Kidney (tissue), 14 donors: ENCODE data around the gene HINFP. TPM values are rescaled to one million over a fixed set of nuclear protein-coding genes. Genes with fewer than 3 reads are reported as not detected.

Experiments used
- DNase-seq, 5 donors: peaks; one replicate each; pipeline ENCODE4 v3.0.0-alpha.2; 2013 to 2020
- FAIRE-seq: peaks from 2 replicates; lab custom pipeline; 2012; peaks lifted over from hg19 to GRCh38; lab: Jason Lieb, UNC
- H3K27ac ChIP-seq, 2 donors: one replicate each; pipeline ENCODE4 v1.7.0; 2013; ENCODE audit warnings: low read depth in 2 of 2, low read length in 2 of 2, inconsistent platforms in 1 of 2
- H3K27me3 ChIP-seq: one replicate; pipeline ENCODE4 v1.7.1; 2013; ENCODE audit warnings: low read length, inconsistent platforms; ENCODE audit not compliant: control insufficient read depth, insufficient read depth
- H3K36me3 ChIP-seq, 3 donors: one replicate each; pipeline versions ENCODE4 v1.7.0 to v1.7.1; 2013; ENCODE audit warnings: low read length in 3 of 3, control low read depth in 1 of 3, inconsistent platforms in 1 of 3; ENCODE audit not compliant: insufficient read depth in 3 of 3, control insufficient read depth in 2 of 3
- H3K4me1 ChIP-seq, 3 donors: one replicate each; pipeline versions ENCODE4 v1.7.0 to v1.7.1; 2013; ENCODE audit warnings: low read length in 3 of 3, inconsistent platforms in 1 of 3, low read depth in 1 of 3; ENCODE audit not compliant: control insufficient read depth in 2 of 3, insufficient read depth in 2 of 3
- H3K4me3 ChIP-seq, 3 donors: one replicate each; pipeline versions ENCODE4 v1.7.0 to v1.8.1; 2013; ENCODE audit warnings: low read length in 3 of 3, control low read depth in 1 of 3, inconsistent platforms in 1 of 3
- H3K9ac ChIP-seq, 3 donors: one replicate each; pipeline versions ENCODE4 v1.7.0 to v1.7.1; 2013; ENCODE audit warnings: low read length in 3 of 3, control low read depth in 1 of 3, inconsistent platforms in 1 of 3
- H3K9me3 ChIP-seq, 3 donors: one replicate each; pipeline versions ENCODE4 v1.7.0 to v1.7.1; 2013; ENCODE audit warnings: low read length in 3 of 3, control low read depth in 1 of 3, inconsistent platforms in 1 of 3; ENCODE audit not compliant: control insufficient read depth in 2 of 3, insufficient read depth in 1 of 3
- CTCF ChIP-seq: IDR thresholded peaks from 3 replicates; pipeline ENCODE4 v1.5.1; 2012; ENCODE audit warnings: mild to moderate bottlenecking, moderate library complexity, borderline replicate concordance; ENCODE audit not compliant: insufficient read depth; ENCODE audit errors: extremely low read depth
- intact Hi-C: fragments of 100-400 bp; cut with DNase I; formaldehyde crosslinking; loops from one replicate; pipeline ENCODE4 v1.11.1; 2022
- polyA plus RNA-seq: library from polyadenylated mRNA; stranded (reverse); fragments of 350-450 nt; fragmentation: Illumina TruSeq; extraction: RNeasy Lipid Tissue Mini Kit (QIAGEN cat#74804); gene quantifications from one replicate; pipeline ENCODE4 v1.2.3, GENCODE V29; 2014; ENCODE audit warnings: low read depth, low replicate concordance; ENCODE audit not compliant: insufficient read depth
- total RNA-seq: library from RNA; stranded (reverse); fragmentation: NEBNext Ultra II Directional; extraction: Animal tissue kit (Norgen Biotek cat#: 25700); gene quantifications from one replicate; pipeline ENCODE4 v1.2.1, GENCODE V29; 2021
- donor health status: control.
- donor health status: control.
- donor health status: control.
- donor health status: control.
- donor health status: control.
- donor health status: DM: yes; HTN: yes; CAD: no.
- donor health status: Normal renal cell carcinoma (clear cell type).

The HINFP gene
- total and polyA plus RNA-seq, 2 donors from 2014 or later, result 14.5 to 29.1 TPM

GRCh38 chr11:119120639-119121007 is 757 bp upstream of the HINFP start:
- H3K27me3 ChIP-seq, result no peaks in the 10 kb centered on the region
- TF ChIP-seq CTCF, result no peak
- peaks cover 2 to 15% (median 11%) of the 10 kb centered on the region in 3 donors for H3K4me1 ChIP-seq
- DNase-seq, result peak in 4 of 5 donors; percentile 79 to 92 (median 84)
- no peak for FAIRE-seq
- intact Hi-C loops, result no loop called here
- peak overlapping the region; percentile 77 to 96 (median 86) for H3K4me3 ChIP-seq
- peak overlapping the region; percentile 58 to 97 (median 88) for H3K9ac ChIP-seq
- H3K27ac ChIP-seq, result peak overlapping the region in 1 of 2 donors; percentile 65
- H3K36me3 ChIP-seq, result peaks cover 1 to 7% (median 2%) of the 10 kb centered on the region in 3 donors
- H3K9me3 ChIP-seq, result no peaks in the 10 kb centered on the region

DNA sequence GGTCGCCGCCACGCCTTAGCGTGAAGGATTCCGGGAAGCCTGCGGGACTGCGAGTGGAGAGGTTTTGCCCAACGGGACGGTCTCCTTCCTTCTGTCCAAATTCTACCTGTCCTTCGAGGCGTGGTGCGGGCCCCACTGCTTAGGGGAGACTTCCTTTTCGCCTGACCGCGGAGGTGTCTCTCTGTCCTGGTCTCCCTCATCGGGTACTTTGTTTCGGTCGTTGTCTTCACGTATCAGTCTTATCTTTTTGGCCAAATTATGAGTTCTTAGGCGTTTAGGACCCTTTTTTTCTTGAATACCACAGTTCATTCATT is 388 bp downstream of the HINFP start:
- H3K4me3 ChIP-seq, result peak overlapping the region; percentile 84 to 98 (median 96)
- H3K36me3 ChIP-seq, result peaks cover 2 to 7% (median 2%) of the 10 kb centered on the region in 3 donors
- TF ChIP-seq CTCF, result no peak
- FAIRE-seq, result no peak
- peak overlapping the region; percentile 53 to 69 (median 66) for H3K9ac ChIP-seq
- H3K4me1 ChIP-seq, result peaks cover 2 to 16% (median 11%) of the 10 kb centered on the region in 3 donors
- DNase-seq, result no peak
- intact Hi-C loops, result no loop called here
- H3K9me3 ChIP-seq, result no peaks in the 10 kb centered on the region
- peak overlapping the region; percentile 15 to 72 for H3K27ac ChIP-seq
- H3K27me3 ChIP-seq, result no peaks in the 10 kb centered on the region

- H3K9me3 ChIP-seq, result no peaks in the 10 kb centered on the region
- no peaks in the 10 kb centered on the region for H3K27me3 ChIP-seq
- no peak overlapping the region for H3K4me3 ChIP-seq
- no peak overlapping the region for H3K9ac ChIP-seq
- intact Hi-C loops, result no loop called here
- DNase-seq, result no peak
- H3K4me1 ChIP-seq, result peaks cover 0 to 15% (median 6%) of the 10 kb centered on the region in 3 donors
- H3K36me3 ChIP-seq, result peaks cover 4 to 16% (median 11%) of the 10 kb centered on the region in 3 donors
- no peak for FAIRE-seq
- no peak overlapping the region for H3K27ac ChIP-seq
- no peak for TF ChIP-seq CTCF
Measured at GRCh38 chr11:119125821-119126220, 4.4 kb downstream of the HINFP start.

DNA sequence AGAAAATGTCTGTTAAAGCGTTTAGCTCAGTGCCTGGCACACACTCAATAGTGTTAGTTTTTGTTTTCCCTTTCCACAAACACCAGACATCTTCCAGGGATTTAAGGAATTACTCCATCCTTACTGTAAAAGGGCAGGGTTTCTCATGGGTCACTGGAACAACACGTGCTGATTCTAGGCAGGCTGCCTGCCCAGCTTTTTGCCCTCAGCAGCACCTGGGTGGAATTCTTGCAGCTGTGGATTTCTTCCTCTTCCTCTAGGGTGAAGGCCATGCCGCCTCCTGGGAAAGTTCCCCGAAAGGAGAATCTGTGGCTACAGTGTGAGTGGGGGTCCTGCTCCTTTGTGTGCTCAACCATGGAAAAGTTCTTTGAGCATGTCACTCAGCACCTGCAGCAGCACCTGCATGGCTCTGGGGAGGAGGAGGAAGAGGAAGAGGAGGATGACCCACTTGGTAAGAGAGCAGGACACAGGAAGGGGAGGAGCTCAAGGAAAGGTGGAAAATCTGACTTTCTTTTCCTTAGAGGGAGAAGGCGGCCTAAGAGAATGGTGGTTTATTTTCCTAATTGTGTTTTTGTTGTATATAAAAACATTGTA is 5.4 kb downstream of the HINFP start:
- FAIRE-seq (no peak), DNase-seq (no peak)
- Histone ChIP-seq H3K27ac (no peak overlapping the region), H3K27me3 (no peaks in the 10 kb centered on the region), H3K4me1 (peaks cover 0 to 14% (median 6%) of the 10 kb centered on the region in 3 donors), H3K36me3 (peaks cover 7 to 25% (median 14%) of the 10 kb centered on the region in 3 donors), H3K4me3 (no peak overlapping the region), H3K9me3 (no peaks in the 10 kb centered on the region), H3K9ac (no peak overlapping the region)
- intact Hi-C loops, result no loop called here
- TF ChIP-seq CTCF, result no peak
